HG03520 (cell line): ENCODE data around the gene RNPEPL1.

ENCODE experiments used
- ATAC-seq: cut with Tn5 transposase; IDR thresholded peaks from one replicate; pipeline ENCODE4 v1.9.1; 2021; ENCODE audit warnings: mild to moderate bottlenecking, moderate library complexity; ENCODE audit not compliant: unreplicated experiment

Gene RNPEPL1

DNA sequence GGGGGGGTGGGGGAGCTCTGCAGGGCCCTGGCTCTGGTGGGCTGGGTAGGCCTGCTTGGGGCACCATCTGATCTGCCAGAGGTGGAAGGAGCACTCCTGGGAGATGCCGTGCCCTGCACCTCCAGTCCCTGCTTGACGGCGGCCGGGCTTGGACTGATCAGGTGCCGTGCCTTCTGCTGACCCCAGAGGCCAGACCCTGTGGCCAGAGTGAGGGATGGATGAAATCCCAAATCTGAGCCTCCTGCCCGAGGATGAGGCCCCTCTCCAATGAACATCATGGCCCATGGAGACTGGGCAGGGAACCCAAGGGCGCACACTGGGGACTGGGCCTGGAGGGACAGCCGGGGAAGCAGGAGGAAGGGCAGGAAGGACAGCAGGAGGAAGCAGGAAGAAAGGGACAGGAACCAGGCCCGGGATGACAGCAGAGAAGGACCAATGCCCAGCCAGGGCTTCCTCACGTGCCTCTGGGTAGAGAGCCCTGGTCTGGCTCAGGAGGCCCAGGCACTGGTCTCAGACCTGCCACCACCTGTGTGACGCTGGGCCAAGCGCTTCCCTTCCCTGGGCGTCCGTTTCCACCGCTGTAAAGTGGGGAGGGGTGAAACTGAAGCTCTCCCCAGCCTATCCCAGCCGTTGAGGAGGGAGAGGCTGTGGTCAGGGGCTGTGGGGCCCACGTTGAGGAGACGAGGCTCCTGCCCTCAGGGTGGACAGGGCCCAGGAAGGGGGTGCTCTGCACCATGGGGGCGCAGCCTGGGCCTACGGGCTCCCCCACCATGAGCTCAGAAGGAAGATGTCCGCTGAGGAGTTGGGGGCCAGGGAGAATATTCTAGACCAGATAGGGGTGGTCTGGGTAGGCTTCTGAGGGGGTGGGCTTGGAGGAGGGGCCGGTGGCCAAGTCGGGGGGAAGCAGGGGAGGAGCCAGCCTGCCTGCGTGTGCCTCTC is 56.0 kb downstream of the RNPEPL1 start:
- no peak for ATAC-seq

DNA sequence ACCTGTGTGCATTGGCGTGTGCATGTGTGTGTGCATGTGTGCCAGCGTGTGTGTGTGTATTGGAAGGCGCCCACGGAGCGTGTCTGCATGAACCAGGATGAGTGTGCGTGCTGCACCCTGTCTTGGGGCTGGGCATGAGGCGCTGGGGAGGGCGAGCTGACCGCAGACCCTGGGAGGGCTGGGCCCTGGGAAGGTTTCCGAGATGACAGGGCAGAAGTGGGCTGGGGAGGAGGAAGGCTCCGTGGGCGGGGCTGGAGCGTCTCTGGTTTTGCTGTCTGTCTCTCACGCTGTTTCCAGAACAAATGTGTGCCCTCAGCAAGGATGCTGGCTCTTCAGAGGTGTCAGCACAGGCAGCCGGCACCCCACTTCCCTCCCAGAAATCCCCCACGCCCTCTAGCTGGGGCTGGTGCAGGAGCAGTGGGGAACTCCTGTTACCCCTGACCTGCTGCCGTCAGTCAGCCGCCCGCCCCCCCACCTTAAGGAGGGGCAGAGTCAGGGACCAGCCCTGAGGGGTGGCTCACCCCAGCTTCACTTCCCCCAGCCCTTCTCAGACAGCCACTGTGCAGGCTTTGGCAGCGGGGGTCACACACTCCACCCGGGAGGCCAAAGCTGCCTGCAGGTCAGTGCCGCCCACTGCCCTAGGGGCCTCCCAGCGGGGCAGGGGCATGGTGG is 56.8 kb downstream of the RNPEPL1 start, which contains the start of gene GPR35:
TSS of gene GPR35 (plus strand) at position 531 of the 672 bp plus-strand sequence. CDS start 4,473 bp downstream, outside the sequence.
- no peak for ATAC-seq

GRCh38 chr2:240626531-240627300 is 58.4 kb downstream of the RNPEPL1 start:
- ATAC-seq, result no peak

GRCh38 chr2:240627736-240628506 is 59.6 kb downstream of the RNPEPL1 start:
- no peak for ATAC-seq

DNA sequence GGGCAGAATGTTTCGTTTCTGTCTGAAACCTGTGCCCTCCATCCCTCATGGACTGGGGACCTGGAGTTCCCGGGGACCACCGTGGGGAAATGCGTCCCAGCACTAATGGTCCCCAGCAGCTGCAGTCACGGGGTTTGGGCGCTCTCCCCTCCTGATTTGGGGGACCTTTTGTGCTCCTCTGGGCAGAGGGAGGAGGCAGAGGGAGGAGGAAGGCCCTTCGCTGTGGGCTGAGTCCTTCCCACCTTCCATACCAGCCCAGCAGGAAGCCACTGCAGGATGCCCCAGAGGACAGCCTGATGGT is 60.2 kb downstream of the RNPEPL1 start:
- no peak for ATAC-seq

GRCh38 chr2:240628808-240629618 is 60.7 kb downstream of the RNPEPL1 start:
- ATAC-seq, result no peak

DNA sequence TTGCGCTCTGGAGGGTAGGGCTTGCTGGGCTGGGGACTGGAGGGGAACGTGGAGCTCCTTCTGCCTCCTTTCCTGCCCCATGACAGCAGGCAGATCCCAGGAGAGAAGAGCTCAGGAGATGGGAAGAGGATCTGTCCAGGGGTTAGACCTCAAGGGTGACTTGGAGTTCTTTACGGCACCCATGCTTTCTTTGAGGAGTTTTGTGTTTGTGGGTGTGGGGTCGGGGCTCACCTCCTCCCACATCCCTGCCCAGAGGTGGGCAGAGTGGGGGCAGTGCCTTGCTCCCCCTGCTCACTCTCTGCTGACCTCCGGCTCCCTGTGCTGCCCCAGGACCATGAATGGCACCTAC is 61.3 kb downstream of the RNPEPL1 start:
- no peak for ATAC-seq

DNA sequence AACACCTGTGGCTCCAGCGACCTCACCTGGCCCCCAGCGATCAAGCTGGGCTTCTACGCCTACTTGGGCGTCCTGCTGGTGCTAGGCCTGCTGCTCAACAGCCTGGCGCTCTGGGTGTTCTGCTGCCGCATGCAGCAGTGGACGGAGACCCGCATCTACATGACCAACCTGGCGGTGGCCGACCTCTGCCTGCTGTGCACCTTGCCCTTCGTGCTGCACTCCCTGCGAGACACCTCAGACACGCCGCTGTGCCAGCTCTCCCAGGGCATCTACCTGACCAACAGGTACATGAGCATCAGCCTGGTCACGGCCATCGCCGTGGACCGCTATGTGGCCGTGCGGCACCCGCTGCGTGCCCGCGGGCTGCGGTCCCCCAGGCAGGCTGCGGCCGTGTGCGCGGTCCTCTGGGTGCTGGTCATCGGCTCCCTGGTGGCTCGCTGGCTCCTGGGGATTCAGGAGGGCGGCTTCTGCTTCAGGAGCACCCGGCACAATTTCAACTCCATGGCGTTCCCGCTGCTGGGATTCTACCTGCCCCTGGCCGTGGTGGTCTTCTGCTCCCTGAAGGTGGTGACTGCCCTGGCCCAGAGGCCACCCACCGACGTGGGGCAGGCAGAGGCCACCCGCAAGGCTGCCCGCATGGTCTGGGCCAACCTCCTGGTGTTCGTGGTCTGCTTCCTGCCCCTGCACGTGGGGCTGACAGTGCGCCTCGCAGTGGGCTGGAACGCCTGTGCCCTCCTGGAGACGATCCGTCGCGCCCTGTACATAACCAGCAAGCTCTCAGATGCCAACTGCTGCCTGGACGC is 61.9 kb downstream of the RNPEPL1 start:
- ATAC-seq, result no peak
